Memory B cell (primary cell): Measurements from ENCODE around the gene MAPK8IP1.
"Not testable (repeated sequence)": the region's sequence is repeated elsewhere in the genome, so short reads cannot be mapped to it uniquely, and the experiment has no call there.

Experiments used
- ATAC-seq: fragments of 150-1000 bp; cut with Tn5 transposase; 2 replicates; pipeline ENCODE4 v1.10.0; 2021; ENCODE audit warnings: low read depth, mild to moderate bottlenecking, moderate library complexity
- DNase-seq, 2 donors: peaks; one replicate each; pipeline ENCODE4 v3.0.0; 2022; ENCODE audit warnings: low spot score in 2 of 2
- H3K27ac Mint-ChIP-seq: one replicate; pipeline ENCODE4 v1.8.0; 2022; ENCODE audit warnings: mild to moderate bottlenecking, moderate library complexity, mixed read lengths
- H3K27me3 Mint-ChIP-seq: one replicate; pipeline ENCODE4 v1.8.0; 2022; ENCODE audit warnings: mixed read lengths
- H3K36me3 Mint-ChIP-seq: one replicate; pipeline ENCODE4 v1.8.0; 2022; ENCODE audit warnings: mild to moderate bottlenecking, mixed read lengths
- H3K4me1 Mint-ChIP-seq: one replicate; pipeline ENCODE4 v1.8.0; 2022; ENCODE audit warnings: mixed read lengths
- H3K4me3 Mint-ChIP-seq: one replicate; pipeline ENCODE4 v1.8.0; 2022; ENCODE audit warnings: mild to moderate bottlenecking, moderate library complexity, mixed read lengths
- H3K9me3 Mint-ChIP-seq: one replicate; pipeline ENCODE4 v1.8.0; 2022; ENCODE audit warnings: mixed read lengths

Gene MAPK8IP1

GRCh38 chr11:45885274-45885920, at the start of gene MAPK8IP1:
Gene MAPK8IP1 (plus strand): TSS chr11:45885651. CDS start chr11:45885821, 170 bp downstream.
- peaks cover 16% of the 10 kb centered on the region for H3K36me3 Mint-ChIP-seq
- peaks cover 1% of the 10 kb centered on the region for H3K27me3 Mint-ChIP-seq
- H3K27ac Mint-ChIP-seq, result no peak within 1 kb of the TSS
- DNase-seq (peak; percentile 52 to 72), ATAC-seq (peak; percentile 83)
- H3K4me3 Mint-ChIP-seq, result peak within 1 kb of the TSS; percentile 70
- no peaks in the 10 kb centered on the region for H3K9me3 Mint-ChIP-seq
- peaks cover 15% of the 10 kb centered on the region for H3K4me1 Mint-ChIP-seq

DNA sequence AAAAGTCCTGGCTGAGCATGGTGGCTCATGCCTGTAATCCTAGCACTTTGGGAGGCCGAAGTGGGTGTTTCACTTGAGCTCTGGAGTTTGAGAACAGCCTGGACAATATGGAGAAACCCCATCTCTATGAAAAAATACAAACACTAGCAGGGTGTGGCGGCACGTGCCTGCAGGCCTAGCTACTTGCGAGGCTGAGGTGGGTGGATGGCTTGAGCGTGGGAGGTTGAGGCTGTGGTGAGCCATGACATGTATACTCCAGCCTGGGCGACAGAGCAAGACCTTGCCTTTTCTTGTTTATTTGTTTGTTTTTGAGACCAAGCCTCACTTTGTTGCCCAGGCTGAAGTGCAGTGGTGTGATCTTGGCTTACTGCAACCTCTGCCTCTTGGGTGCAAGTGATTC, 46.2 kb upstream of the MAPK8IP1 start:
- no peak for DNase-seq
- H3K27ac Mint-ChIP-seq, result no peak overlapping the region
- peaks cover 15% of the 10 kb centered on the region for H3K4me1 Mint-ChIP-seq
- H3K27me3 Mint-ChIP-seq, result no peaks in the 10 kb centered on the region
- no peak overlapping the region for H3K4me3 Mint-ChIP-seq
- H3K9me3 Mint-ChIP-seq, result no peaks in the 10 kb centered on the region
- no peaks in the 10 kb centered on the region for H3K36me3 Mint-ChIP-seq
- ATAC-seq, result no peak

DNA sequence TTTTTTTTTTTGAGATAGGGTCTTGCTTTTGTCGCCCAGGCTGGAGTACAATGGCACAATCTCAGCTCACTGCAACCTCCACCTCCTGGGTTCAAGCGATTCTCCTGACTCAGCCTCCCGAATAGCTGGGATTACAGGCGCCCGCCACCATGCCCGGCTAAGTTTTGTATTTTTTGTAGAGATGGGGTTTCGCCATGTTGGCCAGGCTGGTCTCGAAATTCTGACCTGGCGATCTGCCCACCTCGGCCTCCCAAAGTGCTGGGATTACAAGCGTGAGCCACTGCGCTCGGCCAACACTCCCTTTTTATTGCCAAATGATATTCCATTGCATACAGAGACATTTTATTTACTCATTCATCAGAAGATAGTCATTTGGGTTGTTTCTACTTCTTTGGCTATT, 45.2 kb upstream of the MAPK8IP1 start:
- Mint-ChIP-seq H3K4me1 (peaks cover 15% of the 10 kb centered on the region), H3K27ac (peak overlapping the region; percentile 5)
- H3K9me3 Mint-ChIP-seq, H3K27me3 Mint-ChIP-seq, H3K4me3 Mint-ChIP-seq, DNase-seq, H3K36me3 Mint-ChIP-seq, ATAC-seq: not testable (repeated sequence)

- Mint-ChIP-seq H3K27me3 (no peaks in the 10 kb centered on the region), H3K4me3 (peak overlapping the region; percentile 15), H3K27ac (peak overlapping the region; percentile 96), H3K9me3 (no peaks in the 10 kb centered on the region), H3K4me1 (peaks cover 21% of the 10 kb centered on the region), H3K36me3 (no peaks in the 10 kb centered on the region)
- ATAC-seq, result peak; percentile 33
- DNase-seq, result peak; percentile 91 to 93
Observed at GRCh38 chr11:45843158-45843924, 42.1 kb upstream of the MAPK8IP1 start.

DNA sequence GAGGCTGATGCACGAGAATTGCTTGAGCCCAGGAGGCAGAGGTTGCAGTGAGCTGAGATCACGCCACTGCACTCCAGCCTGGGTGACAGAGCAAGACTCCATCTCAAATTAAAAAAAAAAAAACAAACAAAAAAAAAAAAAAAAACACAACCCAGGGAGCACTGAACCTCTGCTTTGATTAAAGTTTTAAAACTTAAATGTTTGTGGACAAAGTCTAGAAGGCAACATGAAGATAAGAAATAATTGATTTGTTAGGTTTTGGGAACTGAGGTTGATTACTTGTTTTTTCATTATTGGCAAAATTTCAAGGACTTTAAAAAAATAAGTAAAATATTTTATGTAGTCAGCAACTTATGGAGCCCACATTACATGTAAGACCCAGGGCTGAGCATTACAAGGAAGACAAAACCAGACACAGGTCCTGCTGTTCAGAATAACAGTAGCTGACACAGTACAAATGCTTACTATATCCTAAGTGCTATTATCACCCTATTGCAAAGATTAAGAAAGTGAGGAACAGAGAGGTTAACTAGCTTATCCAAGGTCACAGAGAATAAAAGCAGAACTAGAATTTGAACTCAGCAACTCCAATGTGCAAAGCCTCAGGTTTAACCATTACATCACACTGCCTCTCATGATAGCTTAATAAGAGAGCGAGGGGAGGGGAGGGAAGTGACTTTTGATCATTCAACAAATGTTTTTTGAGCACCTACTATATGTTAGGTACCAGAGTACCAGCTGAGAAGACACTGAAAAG, 40.5 kb upstream of the MAPK8IP1 start:
- Mint-ChIP-seq H3K27me3 (no peaks in the 10 kb centered on the region), H3K4me3 (no peak overlapping the region), H3K36me3 (no peaks in the 10 kb centered on the region), H3K9me3 (no peaks in the 10 kb centered on the region), H3K4me1 (peaks cover 32% of the 10 kb centered on the region), H3K27ac (peak overlapping the region; percentile 99)
- DNase-seq, result no peak
- ATAC-seq, result no peak

- H3K36me3 Mint-ChIP-seq, result no peaks in the 10 kb centered on the region
- no peaks in the 10 kb centered on the region for H3K27me3 Mint-ChIP-seq
- DNase-seq (no peak), ATAC-seq (no peak)
- H3K4me3 Mint-ChIP-seq, result peak overlapping the region; percentile 80
- peak overlapping the region; percentile 99 for H3K27ac Mint-ChIP-seq
- H3K9me3 Mint-ChIP-seq, result no peaks in the 10 kb centered on the region
- peaks cover 38% of the 10 kb centered on the region for H3K4me1 Mint-ChIP-seq
Observed at GRCh38 chr11:45846174-45846675, 39.2 kb upstream of the MAPK8IP1 start.

DNA sequence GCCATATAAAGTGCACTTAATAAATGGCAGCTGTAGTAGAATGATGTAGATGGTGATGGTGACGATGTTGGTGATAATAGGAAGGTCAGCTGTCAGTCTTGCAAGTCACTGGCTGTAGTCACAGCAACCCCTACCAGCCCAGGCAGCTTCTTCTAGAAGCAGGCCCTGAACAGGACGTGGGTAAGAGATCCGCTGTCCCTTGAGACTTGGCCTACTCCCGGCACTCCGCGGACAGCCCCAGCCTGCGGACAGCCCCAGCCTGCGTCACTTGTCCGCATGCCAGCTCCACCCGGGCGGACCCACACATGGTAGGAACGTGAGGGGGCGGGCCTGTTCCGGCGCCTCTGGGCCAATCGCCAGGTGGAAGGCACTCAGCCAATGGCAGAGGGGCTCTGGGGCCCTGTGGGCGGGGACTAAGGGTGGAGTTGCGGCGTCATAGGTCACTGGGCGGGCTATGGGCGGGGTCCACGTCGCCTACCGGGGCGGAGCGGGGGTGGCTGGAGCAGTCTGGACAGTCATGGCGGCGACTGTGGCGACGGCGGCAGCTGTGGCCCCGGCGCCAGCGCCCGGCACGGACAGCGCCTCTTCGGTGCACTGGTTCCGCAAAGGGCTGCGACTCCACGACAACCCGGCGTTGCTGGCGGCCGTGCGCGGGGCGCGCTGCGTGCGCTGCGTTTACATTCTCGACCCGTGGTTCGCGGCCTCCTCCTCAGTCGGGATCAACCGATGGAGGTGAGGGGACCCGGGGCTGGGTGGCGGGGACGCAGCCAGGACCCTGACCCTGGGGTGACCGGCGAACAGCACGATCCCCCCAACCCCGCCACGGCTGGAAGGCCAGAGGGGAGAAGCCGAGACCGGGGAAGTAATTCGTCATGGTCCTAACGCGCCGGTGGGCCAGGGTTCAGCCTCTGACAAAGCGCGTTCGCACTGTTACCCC, 38.2 kb upstream of the MAPK8IP1 start, which contains the start of gene CRY2:
Gene CRY2, plus strand, starts transcription at position 502 of the 937 bp plus-strand sequence. Its CDS starts 16 bp downstream, at position 518.
- peak within 1 kb of the TSS; percentile 80 for H3K4me3 Mint-ChIP-seq
- no peaks in the 10 kb centered on the region for H3K9me3 Mint-ChIP-seq
- no peaks in the 10 kb centered on the region for H3K27me3 Mint-ChIP-seq
- no peaks in the 10 kb centered on the region for H3K36me3 Mint-ChIP-seq
- ATAC-seq (peak; percentile 75), DNase-seq (peak; percentile 98 to 99)
- peak within 1 kb of the TSS; percentile 99 for H3K27ac Mint-ChIP-seq
- H3K4me1 Mint-ChIP-seq, result peaks cover 44% of the 10 kb centered on the region

- no peaks in the 10 kb centered on the region for H3K27me3 Mint-ChIP-seq
- H3K36me3 Mint-ChIP-seq, result no peaks in the 10 kb centered on the region
- ATAC-seq (peak; percentile 4), DNase-seq (peak in 1 of 2 donors; percentile 38)
- peak overlapping the region; percentile 80 for H3K4me3 Mint-ChIP-seq
- peak overlapping the region; percentile 99 for H3K27ac Mint-ChIP-seq
- H3K4me1 Mint-ChIP-seq, result peaks cover 49% of the 10 kb centered on the region
- H3K9me3 Mint-ChIP-seq, result no peaks in the 10 kb centered on the region
Observed at GRCh38 chr11:45847911-45848316, 37.5 kb upstream of the MAPK8IP1 start.

DNA sequence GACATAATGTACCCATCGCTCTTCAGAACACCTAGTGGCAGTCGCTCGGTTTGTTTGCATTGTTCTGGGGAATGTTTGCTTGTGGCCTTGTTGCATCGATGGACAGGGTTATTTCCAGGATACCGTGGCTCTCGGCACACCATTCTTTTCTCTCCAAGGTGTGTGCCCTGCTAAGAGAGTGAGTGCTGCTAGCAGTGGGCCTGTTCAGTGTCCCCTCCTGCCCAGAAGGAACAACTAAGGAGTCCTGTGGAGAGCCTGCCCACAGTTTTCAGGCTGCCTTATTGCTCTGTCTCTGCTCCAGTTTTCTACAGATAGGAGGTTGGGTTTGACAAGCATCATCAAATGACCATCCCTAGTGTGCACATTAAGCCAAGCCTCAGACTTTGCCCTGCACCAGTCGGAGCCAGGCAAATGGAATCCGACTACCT, 36.8 kb upstream of the MAPK8IP1 start:
- H3K9me3 Mint-ChIP-seq, result no peaks in the 10 kb centered on the region
- peak overlapping the region; percentile 80 for H3K4me3 Mint-ChIP-seq
- no peaks in the 10 kb centered on the region for H3K36me3 Mint-ChIP-seq
- no peaks in the 10 kb centered on the region for H3K27me3 Mint-ChIP-seq
- ATAC-seq, result no peak
- no peak for DNase-seq
- peak overlapping the region; percentile 99 for H3K27ac Mint-ChIP-seq
- peaks cover 43% of the 10 kb centered on the region for H3K4me1 Mint-ChIP-seq

GRCh38 chr11:45850446-45850845, 35.0 kb upstream of the MAPK8IP1 start:
- ATAC-seq (no peak), DNase-seq (no peak)
- peaks cover 42% of the 10 kb centered on the region for H3K4me1 Mint-ChIP-seq
- no peak overlapping the region for H3K27ac Mint-ChIP-seq
- H3K36me3 Mint-ChIP-seq, result peaks cover 5% of the 10 kb centered on the region
- H3K9me3 Mint-ChIP-seq, result no peaks in the 10 kb centered on the region
- H3K27me3 Mint-ChIP-seq, result no peaks in the 10 kb centered on the region
- no peak overlapping the region for H3K4me3 Mint-ChIP-seq

DNA sequence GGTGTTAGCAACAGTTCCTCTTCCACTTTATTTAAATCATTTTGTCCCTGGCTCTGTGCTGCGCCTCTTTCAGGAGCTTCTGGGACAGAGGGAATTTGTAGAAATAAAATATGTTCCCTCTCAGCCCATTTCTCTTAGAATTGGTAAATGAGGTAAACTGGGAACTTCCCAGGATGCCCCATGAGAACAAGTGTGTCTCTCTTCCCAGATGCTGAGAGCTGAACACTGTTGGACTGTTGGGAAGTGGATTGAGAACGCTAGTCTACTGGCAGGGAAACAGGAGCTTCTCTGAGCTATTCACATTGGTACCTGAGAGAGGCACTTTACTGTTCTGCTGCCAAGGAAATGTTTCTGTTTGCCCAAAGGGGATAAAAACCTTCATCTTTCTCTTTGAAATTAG, 34.2 kb upstream of the MAPK8IP1 start:
- no peak overlapping the region for H3K4me3 Mint-ChIP-seq
- peaks cover 39% of the 10 kb centered on the region for H3K4me1 Mint-ChIP-seq
- no peaks in the 10 kb centered on the region for H3K27me3 Mint-ChIP-seq
- DNase-seq (no peak), ATAC-seq (no peak)
- H3K9me3 Mint-ChIP-seq, result no peaks in the 10 kb centered on the region
- peaks cover 8% of the 10 kb centered on the region for H3K36me3 Mint-ChIP-seq
- H3K27ac Mint-ChIP-seq, result no peak overlapping the region

DNA sequence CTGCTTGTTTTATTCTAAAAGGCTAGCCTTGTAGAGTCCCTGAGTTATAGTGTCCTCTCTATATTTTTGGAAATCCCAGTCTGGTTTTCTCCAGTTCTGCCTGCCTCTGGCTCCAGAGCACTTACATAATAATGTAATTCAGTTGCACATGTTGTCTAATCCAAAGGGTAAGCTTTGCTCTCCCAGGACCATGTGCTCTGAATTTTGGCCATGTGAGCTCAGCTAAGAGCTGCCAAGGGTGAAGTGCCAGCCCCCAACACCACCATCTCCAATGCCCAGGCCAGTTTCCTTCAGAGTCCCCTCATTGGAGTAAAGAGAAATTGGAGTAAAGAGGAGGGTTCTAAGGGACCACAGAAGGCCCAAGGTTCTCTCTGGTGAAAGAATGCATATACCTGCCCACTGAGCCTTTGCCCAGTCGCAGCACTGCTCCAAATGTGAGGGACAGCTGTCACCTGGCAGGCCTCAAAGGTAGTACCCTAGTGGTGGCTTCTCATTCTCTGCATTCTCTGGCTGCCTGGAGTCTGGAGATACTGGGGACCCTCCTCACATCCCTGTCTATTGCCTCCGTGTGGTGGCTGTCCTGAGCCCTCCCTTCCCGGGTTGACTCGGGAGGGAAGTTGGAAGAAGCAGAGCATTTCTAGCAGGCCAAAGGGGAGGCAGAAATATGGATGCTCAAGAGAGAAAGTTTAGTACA, 33.3 kb upstream of the MAPK8IP1 start:
- H3K27me3 Mint-ChIP-seq, result no peaks in the 10 kb centered on the region
- H3K4me3 Mint-ChIP-seq, result peak overlapping the region; percentile 51
- H3K27ac Mint-ChIP-seq, result peak overlapping the region; percentile 50
- no peak for ATAC-seq
- H3K9me3 Mint-ChIP-seq, result no peaks in the 10 kb centered on the region
- no peak for DNase-seq
- peaks cover 10% of the 10 kb centered on the region for H3K36me3 Mint-ChIP-seq
- H3K4me1 Mint-ChIP-seq, result peaks cover 33% of the 10 kb centered on the region
